Neural progenitor cell (in vitro differentiated cells): ENCODE results near the gene ZNF331. TPM values are rescaled to one million over a fixed set of nuclear protein-coding genes. Genes with fewer than 3 reads are reported as not detected.

Source experiments
- DNase-seq: peaks from one replicate; pipeline ENCODE4 v3.0.0-alpha.2; 2016; ENCODE audit warnings: low spot score
- H2AFZ ChIP-seq: fragments of 200-600 bp; sonication (generic); replicated peaks from 2 replicates; pipeline ENCODE4 v1.6.1; 2016; ENCODE audit warnings: antibody characterized with exemption
- H3F3A ChIP-seq: fragments of 200-600 bp; sonication (generic); 2 replicates; pipeline ENCODE4 v1.6.1; 2016; ENCODE audit warnings: antibody characterized with exemption, low read depth
- H3K27ac ChIP-seq: fragments of 200-600 bp; sonication (generic); 2 replicates; pipeline ENCODE4 v1.5.1; 2016; ENCODE audit warnings: mild to moderate bottlenecking
- H3K27me3 ChIP-seq: fragments of 200-600 bp; sonication (generic); 2 replicates; pipeline ENCODE4 v1.6.1; 2016; ENCODE audit warnings: mild to moderate bottlenecking, moderate library complexity
- H3K36me3 ChIP-seq: fragments of 200-600 bp; sonication (generic); 2 replicates; pipeline ENCODE4 v1.5.1; 2016
- H3K4me1 ChIP-seq: fragments of 200-600 bp; sonication (generic); 2 replicates; pipeline ENCODE4 v1.6.1; 2016; ENCODE audit warnings: mixed run types
- H3K4me2 ChIP-seq: fragments of 200-600 bp; sonication (generic); 2 replicates; pipeline ENCODE4 v1.6.1; 2016
- H3K4me3 ChIP-seq: fragments of 200-600 bp; sonication (generic); 2 replicates; pipeline ENCODE4 v1.5.1; 2016
- H3K79me2 ChIP-seq: fragments of 200-600 bp; sonication (generic); 2 replicates; pipeline ENCODE4 v1.6.1; 2016; ENCODE audit warnings: low read depth
- H3K9ac ChIP-seq: fragments of 200-600 bp; sonication (generic); 2 replicates; pipeline ENCODE4 v1.6.1; 2016
- H3K9me3 ChIP-seq: fragments of 200-600 bp; sonication (generic); 2 replicates; pipeline ENCODE4 v1.5.1; 2016; ENCODE audit warnings: low read depth
- H4K20me1 ChIP-seq: fragments of 200-600 bp; sonication (generic); 2 replicates; pipeline ENCODE4 v1.6.1; 2016; ENCODE audit warnings: low read depth
- H3K27ac Mint-ChIP-seq: 3 replicates; pipeline ENCODE4 v1.8.0; 2021; ENCODE audit warnings: mixed read lengths
- H3K27me3 Mint-ChIP-seq: 2 replicates; pipeline ENCODE4 v1.8.0; 2022; ENCODE audit warnings: low read depth, mild to moderate bottlenecking, inconsistent platforms, moderate library complexity, mixed read lengths; ENCODE audit not compliant: insufficient read depth
- H3K36me3 Mint-ChIP-seq: 3 replicates; pipeline ENCODE4 v1.8.0; 2021; ENCODE audit warnings: mixed read lengths
- H3K4me1 Mint-ChIP-seq: 3 replicates; pipeline ENCODE4 v1.8.0; 2021; ENCODE audit warnings: mixed read lengths
- H3K4me3 Mint-ChIP-seq: 3 replicates; pipeline ENCODE4 v1.8.0; 2021; ENCODE audit warnings: mild to moderate bottlenecking, moderate library complexity, mixed read lengths
- H3K9me3 Mint-ChIP-seq: 3 replicates; pipeline ENCODE4 v1.8.0; 2020; ENCODE audit warnings: mixed read lengths
- CTCF ChIP-seq: fragments of 200-600 bp; sonication (generic); IDR thresholded peaks from 2 replicates; pipeline ENCODE4 v1.5.1; 2017; ENCODE audit warnings: antibody characterized with exemption, mild to moderate bottlenecking
- EZH2 ChIP-seq: fragments of 200-600 bp; sonication (generic); IDR thresholded peaks from 2 replicates; pipeline ENCODE4 v1.6.1; 2017; ENCODE audit warnings: antibody characterized with exemption, mild to moderate bottlenecking, moderate library complexity
- EZH2phosphoT487 ChIP-seq: fragments of 200-600 bp; sonication (generic); IDR thresholded peaks from 2 replicates; pipeline ENCODE4 v1.6.1; 2017; ENCODE audit warnings: antibody characterized with exemption
- total RNA-seq: library from RNA; depleted of rRNA; stranded (reverse); fragments of >200 nt; gene quantifications from 2 replicates; pipeline ENCODE4 v1.2.3, GENCODE V29; 2015; ENCODE audit warnings: low replicate concordance

ZNF331 gene
- total RNA-seq, 1 donor from 2014 or later, result 68.5 TPM

GRCh38 chr19:53507523-53508442, 30.2 kb upstream of the ZNF331 start:
- no peaks in the 10 kb centered on the region for H3K4me1 ChIP-seq
- no peak overlapping the region for H3K4me3 Mint-ChIP-seq
- H3F3A ChIP-seq, result no peaks in the 10 kb centered on the region
- H2AFZ ChIP-seq, result no peak overlapping the region
- peaks cover 10% of the 10 kb centered on the region for H3K9me3 Mint-ChIP-seq
- no peaks in the 10 kb centered on the region for H3K27me3 ChIP-seq
- no peaks in the 10 kb centered on the region for H3K9me3 ChIP-seq
- H3K79me2 ChIP-seq, result no peaks in the 10 kb centered on the region
- H3K4me1 Mint-ChIP-seq, result no peaks in the 10 kb centered on the region
- DNase-seq, result no peak
- no peaks in the 10 kb centered on the region for H4K20me1 ChIP-seq
- no peak overlapping the region for H3K9ac ChIP-seq
- no peak overlapping the region for H3K4me3 ChIP-seq
- peaks cover 10% of the 10 kb centered on the region for H3K27me3 Mint-ChIP-seq
- H3K27ac Mint-ChIP-seq, result no peak overlapping the region
- H3K36me3 Mint-ChIP-seq, result no peaks in the 10 kb centered on the region
- no peak overlapping the region for H3K4me2 ChIP-seq
- no peak overlapping the region for H3K27ac ChIP-seq
- H3K36me3 ChIP-seq, result no peaks in the 10 kb centered on the region
- TF ChIP-seq EZH2 (no peak), EZH2phosphoT487 (no peak), CTCF (no peak)

DNA sequence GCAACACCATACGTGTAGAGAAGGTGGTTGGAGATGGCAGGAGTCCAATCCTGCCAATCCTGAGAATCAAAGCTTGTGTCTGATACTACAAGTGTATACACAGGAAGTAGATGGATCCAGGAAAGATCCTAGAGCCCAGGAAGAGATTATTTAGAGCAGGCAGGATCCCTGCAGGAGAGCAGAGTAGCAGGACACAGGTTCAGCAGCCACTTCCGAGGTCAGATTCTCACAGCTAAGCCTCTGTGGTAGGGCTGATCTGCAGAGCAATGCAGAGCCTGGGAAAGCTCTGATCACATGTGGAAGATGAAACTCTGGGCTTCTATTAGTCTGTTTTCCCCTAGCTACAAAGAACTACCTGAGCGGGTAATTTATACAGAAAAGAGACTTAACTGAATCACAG, 28.5 kb upstream of the ZNF331 start:
- Mint-ChIP-seq H3K4me3 (no peak overlapping the region), H3K9me3 (peaks cover 10% of the 10 kb centered on the region), H3K36me3 (no peaks in the 10 kb centered on the region), H3K4me1 (no peaks in the 10 kb centered on the region), H3K27ac (no peak overlapping the region), H3K27me3 (peaks cover 10% of the 10 kb centered on the region)
- no peak overlapping the region for H3K9ac ChIP-seq
- no peak for TF ChIP-seq EZH2
- no peak for TF ChIP-seq CTCF
- TF ChIP-seq EZH2phosphoT487, result no peak
- no peaks in the 10 kb centered on the region for H4K20me1 ChIP-seq
- H3F3A ChIP-seq, result no peaks in the 10 kb centered on the region
- no peaks in the 10 kb centered on the region for H3K79me2 ChIP-seq
- no peaks in the 10 kb centered on the region for H3K4me1 ChIP-seq
- no peak overlapping the region for H3K27ac ChIP-seq
- H3K9me3 ChIP-seq, result no peaks in the 10 kb centered on the region
- H3K4me3 ChIP-seq, result no peak overlapping the region
- H3K4me2 ChIP-seq, result no peak overlapping the region
- H3K27me3 ChIP-seq, result no peaks in the 10 kb centered on the region
- DNase-seq, result no peak
- H2AFZ ChIP-seq, result no peak overlapping the region
- H3K36me3 ChIP-seq, result no peaks in the 10 kb centered on the region

DNA sequence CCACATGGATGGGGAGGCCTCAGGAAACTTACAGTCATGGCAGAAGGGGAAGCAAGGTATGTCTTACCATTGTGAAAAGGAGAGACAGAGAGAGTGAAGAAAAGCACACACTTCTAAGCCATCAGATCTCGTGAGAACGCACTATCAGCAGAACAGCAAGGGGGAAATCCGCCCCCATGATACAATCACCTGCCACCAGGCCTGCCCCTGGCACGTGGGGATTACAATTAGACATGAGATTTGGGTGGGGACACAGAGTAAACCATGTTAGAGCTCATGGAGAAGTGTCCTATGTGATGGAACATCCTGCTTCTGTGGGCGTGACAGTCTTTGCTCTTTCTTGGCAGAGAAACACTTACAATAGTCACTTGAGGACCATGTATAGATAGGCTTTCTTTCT, 28.1 kb upstream of the ZNF331 start:
- TF ChIP-seq EZH2 (no peak), EZH2phosphoT487 (no peak), CTCF (no peak)
- Histone ChIP-seq H3K9me3 (no peaks in the 10 kb centered on the region), H3K27ac (no peak overlapping the region), H3K4me3 (no peak overlapping the region), H3K36me3 (no peaks in the 10 kb centered on the region), H2AFZ (no peak overlapping the region), H3K4me2 (no peak overlapping the region), H4K20me1 (no peaks in the 10 kb centered on the region), H3F3A (no peaks in the 10 kb centered on the region), H3K27me3 (no peaks in the 10 kb centered on the region), H3K79me2 (no peaks in the 10 kb centered on the region), H3K9ac (no peak overlapping the region), H3K4me1 (no peaks in the 10 kb centered on the region)
- peaks cover 10% of the 10 kb centered on the region for H3K27me3 Mint-ChIP-seq
- H3K4me3 Mint-ChIP-seq, result no peak overlapping the region
- no peaks in the 10 kb centered on the region for H3K36me3 Mint-ChIP-seq
- no peak overlapping the region for H3K27ac Mint-ChIP-seq
- H3K4me1 Mint-ChIP-seq, result no peaks in the 10 kb centered on the region
- no peak for DNase-seq
- H3K9me3 Mint-ChIP-seq, result peaks cover 10% of the 10 kb centered on the region
